Brain microvascular endothelial cell (primary cell): Measurements from ENCODE around the gene FAM8A1.

ENCODE experiments used
- DNase-seq: peaks from one replicate; pipeline ENCODE4 v3.0.0-alpha.2; 2020
- H3K27ac ChIP-seq: fragments of 250-450 bp; sonication (Bioruptor Pico); 2 replicates; pipeline ENCODE4 v1.5.1; 2020; ENCODE audit warnings: mild to moderate bottlenecking, moderate library complexity
- H3K27me3 ChIP-seq: fragments of 250-450 bp; sonication (Bioruptor Pico); replicated peaks from 2 replicates; pipeline ENCODE4 v1.5.1; 2020; ENCODE audit warnings: mild to moderate bottlenecking
- H3K36me3 ChIP-seq: fragments of 250-450 bp; sonication (Bioruptor Pico); replicated peaks from 2 replicates; pipeline ENCODE4 v1.5.1; 2020; ENCODE audit warnings: mild to moderate bottlenecking
- H3K4me3 ChIP-seq: 2 replicates; pipeline ENCODE4 v1.5.1; 2011; ENCODE audit warnings: low read depth, mild to moderate bottlenecking, control low read depth, low read length, moderate library complexity
- in situ Hi-C: cut with HindIII; loops from 2 replicates; pipeline ENCODE4 v1.10.0; 2017; ENCODE audit warnings: low sequenced_read_pairs, low pct_ligation_motif_present
- TF ChIP-seq, protein P1 (sequence below): IDR thresholded peaks from 2 replicates; pipeline ENCODE4 v1.5.1; 2011; ENCODE audit warnings: low read depth, mild to moderate bottlenecking, moderate library complexity, low read length, control low read depth, inconsistent platforms; ENCODE audit errors: missing control alignments

Gene FAM8A1

GRCh38 chr6:17591287-17591686 lies 8.8 kb upstream of the FAM8A1 start:
- Histone ChIP-seq H3K36me3 (no peaks in the 10 kb centered on the region), H3K4me3 (no peak overlapping the region), H3K27ac (no peak overlapping the region), H3K27me3 (no peaks in the 10 kb centered on the region)
- no peak for DNase-seq
- in situ Hi-C loops = no loop called here
- TF ChIP-seq, protein P1, sequence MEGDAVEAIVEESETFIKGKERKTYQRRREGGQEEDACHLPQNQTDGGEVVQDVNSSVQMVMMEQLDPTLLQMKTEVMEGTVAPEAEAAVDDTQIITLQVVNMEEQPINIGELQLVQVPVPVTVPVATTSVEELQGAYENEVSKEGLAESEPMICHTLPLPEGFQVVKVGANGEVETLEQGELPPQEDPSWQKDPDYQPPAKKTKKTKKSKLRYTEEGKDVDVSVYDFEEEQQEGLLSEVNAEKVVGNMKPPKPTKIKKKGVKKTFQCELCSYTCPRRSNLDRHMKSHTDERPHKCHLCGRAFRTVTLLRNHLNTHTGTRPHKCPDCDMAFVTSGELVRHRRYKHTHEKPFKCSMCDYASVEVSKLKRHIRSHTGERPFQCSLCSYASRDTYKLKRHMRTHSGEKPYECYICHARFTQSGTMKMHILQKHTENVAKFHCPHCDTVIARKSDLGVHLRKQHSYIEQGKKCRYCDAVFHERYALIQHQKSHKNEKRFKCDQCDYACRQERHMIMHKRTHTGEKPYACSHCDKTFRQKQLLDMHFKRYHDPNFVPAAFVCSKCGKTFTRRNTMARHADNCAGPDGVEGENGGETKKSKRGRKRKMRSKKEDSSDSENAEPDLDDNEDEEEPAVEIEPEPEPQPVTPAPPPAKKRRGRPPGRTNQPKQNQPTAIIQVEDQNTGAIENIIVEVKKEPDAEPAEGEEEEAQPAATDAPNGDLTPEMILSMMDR = no peak

- H3K27ac ChIP-seq = no peak overlapping the region
- in situ Hi-C loops = no loop called here
- no peak overlapping the region for H3K4me3 ChIP-seq
- no peak for DNase-seq
- no peaks in the 10 kb centered on the region for H3K36me3 ChIP-seq
- H3K27me3 ChIP-seq = no peaks in the 10 kb centered on the region
- TF ChIP-seq, protein P1 = no peak
Measured at GRCh38 chr6:17593246-17593645, 6.9 kb upstream of the FAM8A1 start.

DNA sequence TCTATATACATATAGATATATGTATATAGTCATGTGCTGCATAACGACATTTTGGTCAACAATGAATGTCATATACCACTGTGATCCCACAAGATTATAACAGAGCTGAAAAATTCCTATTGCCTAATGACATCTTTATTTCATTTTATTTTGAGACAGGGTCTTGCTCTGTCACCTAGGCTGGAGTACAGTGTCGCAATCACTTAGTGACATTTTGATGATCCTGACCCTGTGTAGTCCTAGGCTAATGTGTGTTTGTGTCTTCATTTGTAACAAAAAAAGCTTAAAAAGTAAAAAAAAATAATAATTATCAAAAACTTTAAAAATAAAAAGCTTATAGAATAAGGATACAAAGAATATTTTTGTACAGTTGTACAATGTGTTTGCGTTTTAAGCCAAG lies 4.0 kb upstream of the FAM8A1 start:
- TF ChIP-seq, protein P1 = no peak
- in situ Hi-C loops = no loop called here
- Histone ChIP-seq H3K36me3 (no peaks in the 10 kb centered on the region), H3K27me3 (no peaks in the 10 kb centered on the region), H3K4me3 (no peak overlapping the region), H3K27ac (no peak overlapping the region)
- DNase-seq = no peak

DNA sequence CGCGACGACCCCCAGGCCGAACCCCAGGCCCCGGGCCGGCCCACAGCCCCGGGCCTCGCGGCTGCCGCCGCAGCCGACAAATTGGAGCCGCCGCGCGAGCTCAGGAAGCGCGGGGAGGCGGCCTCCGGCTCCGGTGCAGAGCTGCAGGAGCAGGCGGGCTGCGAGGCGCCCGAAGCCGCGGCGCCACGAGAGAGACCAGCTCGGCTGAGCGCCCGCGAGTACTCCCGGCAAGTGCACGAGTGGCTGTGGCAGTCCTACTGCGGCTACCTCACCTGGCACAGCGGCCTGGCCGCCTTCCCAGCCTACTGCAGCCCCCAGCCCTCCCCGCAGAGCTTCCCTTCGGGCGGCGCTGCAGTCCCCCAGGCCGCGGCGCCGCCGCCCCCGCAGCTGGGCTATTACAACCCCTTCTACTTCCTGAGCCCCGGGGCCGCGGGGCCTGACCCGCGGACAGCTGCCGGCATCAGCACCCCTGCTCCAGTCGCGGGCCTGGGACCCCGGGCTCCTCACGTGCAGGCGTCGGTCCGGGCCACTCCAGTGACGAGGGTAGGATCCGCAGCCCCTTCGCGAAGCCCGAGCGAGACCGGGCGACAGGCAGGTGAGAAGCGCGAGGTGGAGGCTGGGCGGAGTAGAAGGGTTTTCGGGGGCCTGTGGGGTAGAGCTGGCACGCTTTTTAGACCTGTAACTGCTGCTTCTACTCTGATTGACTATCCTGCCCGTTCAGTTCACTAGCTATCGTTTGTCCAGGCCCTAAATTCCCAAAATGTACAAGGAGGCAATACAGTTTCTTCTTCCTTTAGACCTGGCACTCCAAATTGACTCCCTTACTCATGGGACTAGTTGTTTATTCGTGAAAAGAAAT lies 654 bp downstream of the FAM8A1 start:
- Histone ChIP-seq H3K4me3 (peak overlapping the region; percentile 76), H3K27ac (peak overlapping the region; percentile 35), H3K27me3 (no peaks in the 10 kb centered on the region), H3K36me3 (no peaks in the 10 kb centered on the region)
- peak; percentile 6 for DNase-seq
- TF ChIP-seq, protein P1 = no peak
- in situ Hi-C loops = no loop called here

DNA sequence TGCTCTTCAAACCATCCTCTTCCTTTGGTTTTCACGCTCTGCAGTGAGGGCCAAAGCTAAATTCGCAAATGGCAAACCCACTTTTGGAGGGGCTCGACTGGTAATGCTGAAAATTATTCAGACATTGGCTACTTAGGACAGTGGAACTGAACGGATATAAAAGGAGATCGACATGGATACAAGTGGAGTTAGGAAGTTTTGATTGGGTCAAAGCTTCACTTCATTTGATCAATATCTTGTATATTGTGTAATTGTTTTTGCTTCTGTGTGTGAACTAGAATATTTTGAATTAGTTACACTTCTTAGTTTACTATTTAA lies 1.2 kb downstream of the FAM8A1 start:
- DNase-seq = no peak
- in situ Hi-C loops = no loop called here
- Histone ChIP-seq H3K27ac (no peak overlapping the region), H3K27me3 (no peaks in the 10 kb centered on the region), H3K36me3 (no peaks in the 10 kb centered on the region), H3K4me3 (peak overlapping the region; percentile 76)
- TF ChIP-seq, protein P1 = no peak

GRCh38 chr6:17602888-17603287 lies 2.8 kb downstream of the FAM8A1 start:
- in situ Hi-C loops = no loop called here
- no peaks in the 10 kb centered on the region for H3K27me3 ChIP-seq
- H3K4me3 ChIP-seq = no peak overlapping the region
- TF ChIP-seq, protein P1 = no peak
- no peak for DNase-seq
- H3K36me3 ChIP-seq = peaks cover 2% of the 10 kb centered on the region
- no peak overlapping the region for H3K27ac ChIP-seq
